Panc1 (cell line): ENCODE results near the gene CES3. TPM values are rescaled to one million over a fixed set of nuclear protein-coding genes. Genes with fewer than 3 reads are reported as not detected.

Experiments
- ATAC-seq: fragments of 200-7000 bp; cut with Tn5 transposase; 2 replicates; pipeline ENCODE4 v1.9.1; 2020; ENCODE audit warnings: mild to moderate bottlenecking, moderate library complexity
- BruUV-seq: library from RNA; stranded (reverse); fragments of 400-500 nt; replicated peaks from 2 replicates; lab custom pipeline; 2021; lab: Mats Ljungman, UMichigan
- CTCF ChIA-PET: fragments of 300-600 bp; sonication (Branson Sonifier 250); formaldehyde crosslinking; loops from one replicate; lab custom pipeline; 2022; ENCODE audit warnings: antibody characterized with exemption; lab: Charles Lee
- POLR2A ChIA-PET: fragments of 300-600 bp; sonication (Branson Sonifier 250); formaldehyde crosslinking; loops from one replicate; lab custom pipeline; 2022; ENCODE audit warnings: antibody characterized with exemption; lab: Charles Lee
- DNase-seq: peaks from one replicate; pipeline ENCODE4 v3.0.0-alpha.2; 2010; ENCODE audit warnings: low read depth, low spot score
- H3K27ac ChIP-seq: 2 replicates; pipeline ENCODE4 v1.5.1; 2011; ENCODE audit warnings: mild to moderate bottlenecking, low read length, inconsistent platforms
- H3K27me3 ChIP-seq: fragments of 200-500 bp; sonication (Bioruptor generic); 2 replicates; pipeline ENCODE4 v1.6.0; 2014; ENCODE audit warnings: low read length, inconsistent platforms; ENCODE audit not compliant: control insufficient read depth, insufficient read depth
- H3K36me3 ChIP-seq: fragments of 200-500 bp; sonication (Bioruptor generic); 2 replicates; pipeline ENCODE4 v1.5.1; 2014; ENCODE audit warnings: inconsistent platforms, mild to moderate bottlenecking, low read length, moderate library complexity; ENCODE audit not compliant: control insufficient read depth, insufficient read depth
- H3K4me1 ChIP-seq: 2 replicates; pipeline ENCODE4 v1.5.1; 2011; ENCODE audit warnings: inconsistent platforms, mild to moderate bottlenecking, low read length, moderate library complexity; ENCODE audit not compliant: control insufficient read depth, insufficient read depth
- H3K4me3 ChIP-seq, 2 experiments: 2 replicates each; pipeline ENCODE4 v1.5.1; 2011 to 2012; ENCODE audit warnings: low read depth in 2 of 2, low read length in 2 of 2, mild to moderate bottlenecking in 2 of 2, inconsistent platforms in 1 of 2, moderate library complexity in 1 of 2
- H3K9me3 ChIP-seq: fragments of 200-500 bp; sonication (Bioruptor generic); 2 replicates; pipeline ENCODE4 v1.5.1; 2014; ENCODE audit warnings: low read depth, mild to moderate bottlenecking, inconsistent platforms, low read length, moderate library complexity; ENCODE audit not compliant: control insufficient read depth, insufficient read depth
- CTCF ChIP-seq: fragments of 450-650 bp; IDR thresholded peaks from 2 replicates; pipeline ENCODE4 v1.5.1; 2017; ENCODE audit warnings: mild to moderate bottlenecking
- POLR2AphosphoS5 ChIP-seq: IDR thresholded peaks from 2 replicates; pipeline ENCODE4 v1.6.1; 2012; ENCODE audit warnings: mild to moderate bottlenecking, low read depth, low read length, moderate library complexity
- REST ChIP-seq, 2 experiments: IDR thresholded peaks; 2 replicates each; pipeline ENCODE4 v1.6.1; 2011 to 2012; ENCODE audit warnings: low read depth in 2 of 2, control low read depth in 1 of 2, low read length in 1 of 2, mild to moderate bottlenecking in 1 of 2, moderate library complexity in 1 of 2; ENCODE audit not compliant: insufficient read depth in 1 of 2
- SIN3A ChIP-seq: IDR thresholded peaks from 2 replicates; pipeline ENCODE4 v1.6.1; 2012; ENCODE audit warnings: low read depth, mild to moderate bottlenecking, low read length, moderate library complexity, borderline replicate concordance; ENCODE audit not compliant: insufficient read depth
- TCF7L2 ChIP-seq: IDR thresholded peaks from 2 replicates; pipeline ENCODE4 v1.6.1; 2011; ENCODE audit warnings: mild to moderate bottlenecking, low read depth, low read length, inconsistent platforms
- in situ Hi-C: cut with HindIII; loops from 2 replicates; pipeline ENCODE4 v1.10.0; 2016; ENCODE audit warnings: low sequenced_read_pairs, low pct_unique_long_range_greater_than_20kb
- intact Hi-C: fragments of 100-400 bp; cut with micrococcal nuclease; formaldehyde crosslinking; loops from one replicate; pipeline ENCODE4 v1.10.0; 2022; ENCODE audit not compliant: unreplicated experiment
- total RNA-seq: library from RNA; stranded (reverse); gene quantifications from one replicate; pipeline ENCODE4 v1.2.1, GENCODE V29; 2021; ENCODE audit not compliant: unreplicated experiment

CES3 gene
- total RNA-seq, 1 experiment from 2014 or later, result not detected

- ATAC-seq (no peak), DNase-seq (no peak)
- POLR2A ChIA-PET, result no interaction called here
- Histone ChIP-seq H3K36me3 (no peaks in the 10 kb centered on the region), H3K9me3 (no peaks in the 10 kb centered on the region), H3K27ac (no peak overlapping the region), H3K27me3 (no peaks in the 10 kb centered on the region), H3K4me3 (no peak overlapping the region), H3K4me1 (no peaks in the 10 kb centered on the region)
- CTCF ChIA-PET, result no interaction called here
- intact Hi-C loops, result no loop called here
- BruUV-seq, result no TSS peak
- TF ChIP-seq TCF7L2 (no peak), POLR2AphosphoS5 (no peak), SIN3A (no peak), REST (IDR thresholded peaks at IDR 0.05; ENCODE audit: insufficient read depth in 1 of 2, low read depth in 2 of 2, low read length in 1 of 2) (no peak), CTCF (no peak)
- in situ Hi-C loops, result no loop called here
Observed at GRCh38 chr16:66919569-66920298, 41.3 kb upstream of the CES3 start.

GRCh38 chr16:66920299-66920590 is 40.8 kb upstream of the CES3 start:
- Histone ChIP-seq H3K36me3 (no peaks in the 10 kb centered on the region), H3K4me3 (no peak overlapping the region), H3K9me3 (no peaks in the 10 kb centered on the region), H3K4me1 (no peaks in the 10 kb centered on the region), H3K27me3 (no peaks in the 10 kb centered on the region), H3K27ac (no peak overlapping the region)
- ChIA-PET POLR2A (no interaction called here), CTCF (no interaction called here)
- intact Hi-C loops, result no loop called here
- BruUV-seq, result no TSS peak
- ATAC-seq (no peak), DNase-seq (no peak)
- in situ Hi-C loops, result no loop called here
- TF ChIP-seq TCF7L2, result no peak
- no peak for TF ChIP-seq CTCF
- TF ChIP-seq REST (IDR thresholded peaks at IDR 0.05; ENCODE audit: insufficient read depth in 1 of 2, low read depth in 2 of 2, low read length in 1 of 2), result no peak
- TF ChIP-seq POLR2AphosphoS5, result no peak
- no peak for TF ChIP-seq SIN3A
